Fibroblast of the conjunctiva (primary cell): ENCODE data around the gene ARG2.
"Not testable (repeated sequence)": the region's sequence is repeated elsewhere in the genome, so short reads cannot be mapped to it uniquely, and the experiment has no call there.

Source experiments
- DNase-seq: peaks from one replicate; pipeline ENCODE4 v3.0.0-alpha.2; 2010; ENCODE audit warnings: low read depth

The ARG2 gene

GRCh38 chr14:67586369-67586768 is 33.4 kb upstream of the ARG2 start:
- no peak for DNase-seq

- DNase-seq: no peak
These were observed 30.4 kb upstream of the ARG2 start for GRCh38 chr14:67589204-67589770.

GRCh38 chr14:67593650-67594049 is 26.1 kb upstream of the ARG2 start:
- DNase-seq: not testable (repeated sequence)

DNA sequence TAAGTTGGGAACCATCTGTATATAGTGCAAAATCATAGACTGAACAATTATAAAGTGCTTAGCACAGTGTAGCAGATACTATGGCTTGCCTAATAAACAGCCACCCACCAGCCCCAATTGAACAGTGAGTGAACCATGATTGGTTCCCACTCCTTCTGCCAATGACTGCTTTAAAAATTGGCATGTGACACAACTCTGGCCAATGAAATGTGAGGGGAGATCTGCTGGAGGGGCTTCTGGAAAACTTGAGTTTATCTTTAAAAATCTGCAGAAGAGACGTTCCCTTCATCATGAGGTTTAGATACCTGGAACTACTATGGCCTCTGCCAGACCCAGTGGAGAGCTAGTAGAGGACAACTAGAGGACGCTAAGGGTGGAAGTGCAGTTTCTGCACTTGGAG is 24.3 kb upstream of the ARG2 start:
- no peak for DNase-seq

DNA sequence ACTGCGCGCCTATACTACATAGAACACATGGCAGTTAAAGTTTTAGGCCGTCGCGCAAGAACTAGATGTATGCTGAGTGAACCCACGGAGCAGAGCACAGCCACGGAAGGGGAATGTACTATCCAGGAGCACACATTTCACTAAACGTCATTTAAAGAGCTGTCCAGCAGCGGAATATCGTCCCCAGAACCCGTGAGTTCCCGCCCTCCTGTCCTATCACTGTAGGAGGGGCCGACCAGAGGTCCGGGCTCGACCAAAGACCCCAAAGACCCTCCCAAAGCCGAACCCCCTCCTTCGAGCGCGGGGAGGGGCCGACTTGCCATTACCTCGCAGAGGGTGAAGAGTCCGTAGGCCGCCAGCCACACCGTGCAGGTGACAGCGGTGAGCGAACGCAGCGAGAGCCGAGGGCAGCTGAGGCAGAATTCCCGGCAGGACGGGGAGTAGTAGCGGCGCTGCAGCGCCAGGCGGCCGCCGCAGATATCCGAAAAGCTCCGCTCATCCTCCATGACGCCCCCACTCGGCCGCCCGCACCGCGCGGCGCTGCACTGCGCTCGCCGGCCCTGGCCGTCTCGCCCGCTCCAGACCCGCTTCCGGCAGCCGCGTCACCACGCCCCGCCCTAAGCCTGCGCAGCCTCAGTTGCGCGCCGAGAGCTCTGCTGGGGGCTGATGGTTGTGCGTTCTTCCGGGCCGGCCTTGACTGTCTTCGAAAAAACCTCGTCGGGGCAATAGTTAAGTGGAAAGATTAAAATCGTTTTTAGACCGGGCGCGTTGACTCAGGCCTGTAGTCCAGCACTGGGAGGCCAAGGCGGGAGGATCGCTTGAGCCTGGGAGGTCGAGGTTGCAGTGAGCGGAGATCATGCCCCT is 19.8 kb upstream of the ARG2 start, which contains the start of gene PIGH:
TSS of gene PIGH (minus strand) at position 571 of the 864 bp plus-strand sequence. CDS start at position 506, 65 bp downstream.
- peak; percentile 56 for DNase-seq

DNA sequence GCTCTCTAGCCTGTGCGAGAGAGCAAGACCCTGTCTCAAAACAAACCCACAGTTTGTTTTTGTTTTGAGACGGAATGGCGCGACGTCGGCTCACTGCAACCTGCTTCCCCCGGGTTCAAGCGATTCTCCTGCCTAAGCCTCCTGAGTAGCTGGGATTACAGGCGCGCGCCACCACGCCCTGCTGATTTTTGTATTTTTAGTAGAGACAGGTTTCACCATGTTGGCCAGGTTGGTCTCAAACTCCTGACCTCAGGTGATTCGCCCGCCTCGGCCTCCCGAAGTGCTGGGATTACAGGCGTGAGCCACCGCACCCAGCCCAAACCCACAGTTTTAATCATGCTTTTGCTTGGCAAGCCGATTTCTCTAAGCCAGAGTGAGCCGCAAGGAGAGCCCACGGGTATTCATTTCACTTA is 19.2 kb upstream of the ARG2 start:
- not testable (repeated sequence) for DNase-seq

GRCh38 chr14:67602076-67602475 is 17.6 kb upstream of the ARG2 start:
- no peak for DNase-seq

DNA sequence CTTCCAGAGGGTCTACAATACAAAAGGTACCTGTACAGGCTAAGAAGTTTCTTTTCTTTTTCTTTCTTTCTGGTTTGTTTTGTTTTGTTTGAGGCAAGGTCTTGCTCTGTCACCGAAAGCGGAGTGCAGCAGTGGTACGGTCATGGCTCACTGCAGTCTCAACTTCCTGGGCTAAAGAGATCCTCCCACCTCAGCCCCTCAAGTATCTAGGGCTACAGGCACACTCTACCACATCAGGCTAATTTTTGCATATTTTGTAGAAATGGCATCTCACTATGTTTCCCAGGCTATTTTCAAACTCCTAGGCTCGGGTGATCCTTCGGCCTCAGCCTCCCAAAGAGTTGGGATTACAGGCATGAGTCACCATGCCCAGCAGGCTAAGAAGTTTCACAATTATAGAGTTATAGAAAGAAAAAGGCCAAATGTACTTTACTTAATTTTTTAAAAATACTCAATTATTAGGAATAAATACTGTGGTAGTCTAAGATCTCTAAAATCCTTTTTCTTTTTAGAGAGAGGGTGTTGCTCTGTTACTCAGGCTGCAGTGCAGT is 16.6 kb upstream of the ARG2 start:
- DNase-seq: no peak

DNA sequence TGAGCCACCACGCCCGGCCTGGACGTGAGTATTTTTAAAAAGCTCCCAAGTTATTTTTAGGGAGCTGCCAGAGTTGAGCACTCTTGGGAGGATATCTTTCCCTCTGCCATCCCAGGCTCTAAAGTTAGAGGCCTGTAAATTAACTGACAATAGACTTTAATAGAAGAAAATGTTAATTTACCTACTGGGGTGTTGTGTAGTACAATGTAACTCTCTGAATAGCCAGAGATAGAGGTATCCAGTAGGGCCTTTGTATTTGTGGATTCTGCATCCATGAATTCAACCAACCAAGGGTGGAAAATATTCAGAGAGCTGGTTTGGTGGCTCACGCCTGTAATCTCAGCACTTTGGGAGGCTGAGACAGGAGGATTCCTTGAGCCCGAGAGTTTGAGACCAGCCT is 12.1 kb upstream of the ARG2 start:
- DNase-seq: no peak

GRCh38 chr14:67609642-67610310 is 9.9 kb upstream of the ARG2 start:
- DNase-seq: no peak

- no peak for DNase-seq
These were observed 9.2 kb upstream of the ARG2 start for GRCh38 chr14:67610491-67610890.

DNA sequence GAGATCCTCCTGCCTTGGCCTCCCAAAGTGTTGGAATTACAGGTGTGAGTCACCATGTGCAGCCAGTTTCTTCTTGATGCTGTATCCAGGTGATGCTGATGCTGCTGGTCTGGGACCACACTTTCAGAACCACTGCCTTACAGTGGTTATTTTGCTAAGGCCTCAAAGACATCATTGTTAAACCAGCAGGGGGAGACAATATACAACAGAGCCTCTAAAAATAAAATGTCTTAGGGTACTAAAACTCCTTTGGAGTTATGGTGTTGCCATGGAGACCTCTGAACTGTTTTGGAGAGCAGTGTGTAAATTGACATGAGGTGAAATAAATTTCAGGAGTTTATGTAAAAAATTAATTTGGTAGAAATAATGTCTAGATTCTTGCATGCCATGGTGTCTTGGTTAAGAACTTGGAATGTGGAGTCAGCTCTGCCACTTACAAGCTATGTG is 1.1 kb upstream of the ARG2 start:
- peak; percentile 80 for DNase-seq

DNA sequence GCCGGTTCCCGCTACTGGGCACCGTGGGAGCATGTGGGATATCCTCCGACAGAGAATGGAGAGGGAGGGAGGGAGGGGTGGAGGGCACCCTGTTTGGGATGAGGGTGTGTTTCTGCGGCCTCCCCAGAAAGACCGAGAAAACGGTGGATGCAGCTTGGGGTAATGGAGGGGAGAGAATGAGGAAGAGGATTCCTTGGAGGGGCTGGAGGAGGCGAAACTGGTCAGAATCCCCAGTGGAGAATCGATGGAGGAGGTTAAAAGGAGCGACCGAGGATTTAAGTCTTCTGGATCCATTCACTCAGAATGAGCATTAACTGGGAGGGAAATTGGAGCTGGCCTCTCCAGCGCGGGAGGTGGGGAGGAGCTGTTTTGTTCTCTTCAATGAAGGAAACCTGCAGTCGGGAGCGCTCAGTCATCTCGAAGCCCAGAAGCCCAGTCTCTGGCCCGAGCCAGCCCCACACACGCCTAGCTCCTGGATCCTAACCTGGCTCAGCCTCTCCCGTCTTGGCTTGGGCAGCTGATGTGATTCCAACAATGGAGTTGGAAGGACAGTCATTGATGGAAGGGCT is 581 bp downstream of the ARG2 start:
- DNase-seq: no peak

DNA sequence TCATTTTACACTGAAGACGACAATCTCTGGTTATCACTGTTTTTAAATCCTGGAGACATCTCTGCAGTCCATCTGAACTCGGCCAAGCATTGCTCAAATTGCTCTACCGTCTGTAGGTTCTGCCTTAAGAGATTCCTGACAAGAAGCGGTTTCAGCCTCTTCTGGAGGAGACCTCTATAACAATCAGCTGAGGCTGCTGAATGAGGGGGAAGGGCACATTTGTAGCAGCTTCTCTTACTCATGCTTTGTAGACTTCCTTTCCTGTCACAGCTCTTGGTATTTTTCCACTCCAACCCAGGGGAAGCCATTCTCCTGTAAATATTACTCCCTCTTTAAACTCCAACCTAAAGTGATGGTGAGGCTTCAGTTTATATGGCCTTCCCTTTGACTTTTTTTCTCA is 3.0 kb downstream of the ARG2 start:
- DNase-seq: no peak

DNA sequence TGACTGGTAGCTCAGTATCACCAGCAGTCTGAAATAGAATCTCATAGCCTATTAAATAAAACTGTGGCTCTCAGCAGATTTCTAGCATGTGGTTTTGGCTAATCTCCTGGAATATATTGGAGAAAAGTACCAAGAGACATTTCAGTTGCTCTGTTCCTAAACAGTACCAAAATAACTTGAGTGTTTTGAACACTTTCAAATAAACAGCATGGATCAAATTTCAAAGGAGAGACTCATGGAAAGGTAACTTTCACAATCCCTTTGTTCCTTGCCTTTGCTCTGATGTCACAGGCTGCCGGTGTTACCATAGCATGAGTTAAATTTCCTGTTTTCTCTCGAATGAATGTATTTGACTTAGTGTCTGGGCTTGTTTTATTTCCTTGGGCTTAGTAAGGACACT is 3.4 kb downstream of the ARG2 start:
- DNase-seq: no peak

- DNase-seq: not testable (repeated sequence)
These were observed 6.4 kb downstream of the ARG2 start for GRCh38 chr14:67626131-67626530.

DNA sequence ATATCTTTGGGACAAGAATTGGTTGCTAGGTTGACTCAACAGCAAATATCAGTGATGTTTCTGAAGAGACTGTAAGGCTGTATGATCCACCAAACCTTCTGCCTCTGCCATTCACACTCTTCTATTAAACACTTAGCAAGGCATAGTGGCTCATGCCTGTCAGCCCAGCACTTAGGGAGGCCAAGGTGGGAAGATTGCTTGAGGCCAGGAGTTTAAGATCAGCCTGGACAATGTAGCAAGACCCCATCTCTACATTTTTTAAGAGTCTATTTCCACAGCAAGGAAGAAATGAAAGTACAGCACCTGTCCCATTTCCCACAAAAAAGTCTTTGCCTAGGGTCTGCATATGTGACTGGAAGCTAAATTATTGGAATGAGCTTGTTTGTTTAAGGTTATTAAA is 7.8 kb downstream of the ARG2 start:
- DNase-seq: no peak

- DNase-seq: no peak
These were observed 10.5 kb downstream of the ARG2 start for GRCh38 chr14:67630186-67630585.

GRCh38 chr14:67630938-67631337 is 11.2 kb downstream of the ARG2 start:
- DNase-seq: no peak

GRCh38 chr14:67633451-67634147 is 13.9 kb downstream of the ARG2 start:
- DNase-seq: no peak

DNA sequence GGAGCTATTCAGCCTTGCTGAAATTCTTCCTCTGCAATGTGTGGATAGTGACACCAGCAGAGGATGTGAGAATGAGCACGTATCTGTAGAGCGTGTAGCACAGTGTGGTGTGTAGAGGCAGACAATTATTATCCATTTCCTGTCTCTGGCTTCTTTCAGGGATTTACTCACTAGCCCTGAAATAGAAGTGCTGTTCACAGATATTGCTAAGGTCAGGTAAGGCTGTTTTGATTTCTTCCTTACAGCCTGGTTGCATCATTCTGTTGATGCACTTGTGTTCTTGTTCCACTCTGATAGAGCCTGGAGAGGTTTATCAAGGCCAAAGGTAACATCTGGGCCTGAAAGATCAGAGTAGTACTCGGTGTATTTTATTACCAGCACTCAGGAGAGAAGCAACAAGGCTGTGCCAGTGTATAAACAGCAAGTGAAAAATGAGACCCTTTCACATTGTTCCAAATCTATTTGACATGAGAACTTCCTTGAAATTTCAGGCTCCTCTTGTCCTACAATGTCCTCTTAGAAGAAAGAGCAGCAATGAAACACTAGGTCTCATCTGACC is 16.7 kb downstream of the ARG2 start:
- DNase-seq: peak; percentile 23
